Measurements from ENCODE around the gene COMP. TPM values are rescaled to one million over a fixed set of nuclear protein-coding genes. Genes with fewer than 3 reads are reported as not detected.

COMP gene
- polyA plus RNA-seq, 1 of the 3 experiments (the other 2 are of a cell fraction), result 0.26 TPM

- TF ChIP-seq PBX3 (IDR thresholded peaks at IDR 0.05), result peak; percentile 82
- TF ChIP-seq GABPA (IDR thresholded peaks at IDR 0.05; ENCODE audit: low read depth), result peak; percentile 22; the same call in 1 of the 2 replicates
- no peak for TF ChIP-seq EZH2phosphoT487 (IDR thresholded peaks at IDR 0.05; ENCODE audit: borderline replicate concordance, low read depth)
- peak; percentile 67 for TF ChIP-seq YY1 (IDR thresholded peaks at IDR 0.05; ENCODE audit: low read depth)
- peak; percentile 36 for TF ChIP-seq RCOR1 (IDR thresholded peaks at IDR 0.05; ENCODE audit: low read length)
- peak; percentile 90; the same call in 1 of the 2 replicates for TF ChIP-seq JUND (IDR thresholded peaks at IDR 0.05)
- TF ChIP-seq SIN3A (IDR thresholded peaks at IDR 0.05; ENCODE audit: borderline replicate concordance, low read depth, low read length), result peak; percentile 58; the same call in 1 of the 2 replicates
- no peak for TF ChIP-seq FOXJ3 (CRISPR knock-in tag; IDR thresholded peaks at IDR 0.05)
These were observed 27.2 kb downstream of the COMP start (continued) for GRCh38 chr19:18763674-18764590.

GRCh38 chr19:18762125-18763023 is 28.7 kb downstream of the COMP start:
- no peaks in the 10 kb centered on the region for H4K20me1 ChIP-seq (ENCODE audit: insufficient read depth)
- H3K9ac ChIP-seq, result no peak overlapping the region
- H3K9me2 ChIP-seq, result no peaks in the 10 kb centered on the region
- H3K4me1 ChIP-seq (ENCODE audit: control insufficient read depth in 1 of 2, insufficient read depth in 2 of 2, low read depth in 1 of 2, low read length in 1 of 2), result peaks cover 33 to 64% of the 10 kb centered on the region in 2 experiments; a peak in 3 of 4 replicates
- peak; percentile 82 for DNase-seq
- H3K27me3 ChIP-seq (ENCODE audit: insufficient read depth), result no peaks in the 10 kb centered on the region
- no peak overlapping the region for H2AFZ ChIP-seq (ENCODE audit: low read depth)
- no peaks in the 10 kb centered on the region for H3K9me3 ChIP-seq
- peaks cover 0 to 3% of the 10 kb centered on the region in 2 experiments for H3K36me3 ChIP-seq (replicated peaks in 1 of 2; ENCODE audit: control insufficient read depth in 1 of 2, insufficient read depth in 2 of 2, low read length in 1 of 2)
- no peak overlapping the region for H3K4me3 ChIP-seq (ENCODE audit: low read depth in 2 of 2, low read length in 1 of 2)
- H3F3A ChIP-seq (replicated peaks; ENCODE audit: insufficient read depth), result peaks cover 39% of the 10 kb centered on the region
- peak overlapping the region; percentile 90 to 96 for H3K27ac ChIP-seq (ENCODE audit: low read depth in 2 of 2, low read length in 1 of 2)
- WGBS (ENCODE audit: low lambda C conversion rate), result 50% methylated on average over 12 of the region's 35 CpGs
- peak overlapping the region; percentile 64; the same call in 1 of the 2 replicates for H3K4me2 ChIP-seq
- ChIA-PET POLR2A (interaction anchor here (0.5 to 1.2 kb wide), 3 partner anchors 19 to 172 kb away, joined by 3 to 4 read pairs (median 3); no protein-coding TSS in a partner anchor), CTCF (interaction anchor here (0.8 to 1.8 kb wide), 4 partner anchors 70 to 173 kb away, joined by 3 to 8 read pairs (median 4); partner anchors contain the start of gene UPF1)
- no peaks in the 10 kb centered on the region for H3K79me2 ChIP-seq (ENCODE audit: insufficient read depth)
- no peak for TF ChIP-seq FOXJ3 (CRISPR knock-in tag; IDR thresholded peaks at IDR 0.05)
- no peak for TF ChIP-seq FOXM1 (IDR thresholded peaks at IDR 0.05; ENCODE audit: low read depth)
- no peak for TF ChIP-seq REST (IDR thresholded peaks at IDR 0.05; ENCODE audit: low read depth, low read length)
- 0 out of 2 replicates have a peak, but pooled peaks have one; percentile 42 for TF ChIP-seq MXI1 (IDR thresholded peaks at IDR 0.05; ENCODE audit: low read depth, low read length)
- no peak for TF ChIP-seq USF2 (IDR thresholded peaks at IDR 0.05; ENCODE audit: borderline replicate concordance, low read depth, low read length)
- TF ChIP-seq TAF1 (IDR thresholded peaks at IDR 0.05; ENCODE audit: borderline replicate concordance, low read depth, low read length), result no peak
- no peak for TF ChIP-seq MEF2A (IDR thresholded peaks at IDR 0.05; ENCODE audit: borderline replicate concordance, low read depth)
- TF ChIP-seq EZH2phosphoT487 (IDR thresholded peaks at IDR 0.05; ENCODE audit: borderline replicate concordance, low read depth), result no peak
- no peak for TF ChIP-seq NRF1 (IDR thresholded peaks at IDR 0.05; ENCODE audit: low read depth, low read length)
- no peak for TF ChIP-seq GABPA (IDR thresholded peaks at IDR 0.05; ENCODE audit: low read depth)
- peak; percentile 83 for TF ChIP-seq NFIC (IDR thresholded peaks at IDR 0.05; ENCODE audit: borderline replicate concordance)
- no peak for TF ChIP-seq SIN3A (IDR thresholded peaks at IDR 0.05; ENCODE audit: borderline replicate concordance, low read depth, low read length)
- TF ChIP-seq PBX3 (IDR thresholded peaks at IDR 0.05), result peak; percentile 8; the same call in 1 of the 2 replicates
- no peak for TF ChIP-seq SMC3 (IDR thresholded peaks at IDR 0.05; ENCODE audit: low read depth, low read length)
- no peak for TF ChIP-seq RAD21 (IDR thresholded peaks at IDR 0.05; ENCODE audit: low read length)
- TF ChIP-seq MAX (IDR thresholded peaks at IDR 0.05; ENCODE audit: low read depth), result no peak
- TF ChIP-seq CHD2 (IDR thresholded peaks at IDR 0.05; ENCODE audit: low read length, partially characterized antibody), result no peak

All from SK-N-SH (cell line).